GM19035 (cell line): ENCODE measurements around the gene TAF10.

Source experiments
- ATAC-seq: cut with Tn5 transposase; IDR thresholded peaks from one replicate; pipeline ENCODE4 v1.9.1; 2021; ENCODE audit not compliant: unreplicated experiment

TAF10 gene

DNA sequence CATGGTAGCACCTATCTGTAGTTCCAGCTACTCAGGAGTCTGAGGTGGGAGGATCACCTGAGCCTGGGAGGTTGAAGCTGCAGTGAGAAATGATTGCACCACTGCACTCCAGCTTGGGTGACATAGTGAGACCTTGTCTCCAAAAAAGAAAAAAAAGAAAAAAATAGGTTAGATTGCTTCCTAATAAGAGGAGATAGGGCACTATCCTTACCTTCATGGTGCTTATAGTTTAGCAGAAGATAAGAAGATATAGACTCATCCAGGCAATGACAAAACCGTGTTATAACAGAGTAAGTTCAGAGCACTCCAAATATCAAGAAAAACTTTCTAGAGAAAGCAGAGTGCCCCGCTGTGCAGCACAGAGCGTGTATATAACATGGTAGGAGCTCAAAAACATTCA is 50.7 kb downstream of the TAF10 start:
- no peak for ATAC-seq
